GM18520 (cell line): ENCODE measurements around the gene OTOG.

Experiments
- ATAC-seq: cut with Tn5 transposase; IDR thresholded peaks from one replicate; pipeline ENCODE4 v1.9.1; 2021; ENCODE audit not compliant: unreplicated experiment

OTOG gene

GRCh38 chr11:17538054-17538453, 9.0 kb upstream of the OTOG start:
- no peak for ATAC-seq

GRCh38 chr11:17538731-17539130, 8.3 kb upstream of the OTOG start:
- no peak for ATAC-seq

- no peak for ATAC-seq
Observed at GRCh38 chr11:17540807-17541206, 6.3 kb upstream of the OTOG start.

- no peak for ATAC-seq
Observed at GRCh38 chr11:17541330-17541885, 5.7 kb upstream of the OTOG start.

GRCh38 chr11:17542249-17542648, 4.8 kb upstream of the OTOG start:
- no peak for ATAC-seq

GRCh38 chr11:17543041-17543440, 4.0 kb upstream of the OTOG start:
- no peak for ATAC-seq

- no peak for ATAC-seq
Observed at GRCh38 chr11:17543574-17544180, 3.4 kb upstream of the OTOG start.

- ATAC-seq = no peak
Observed at GRCh38 chr11:17544181-17544622, 2.9 kb upstream of the OTOG start, which contains the start of gene USH1C. USH1C (minus strand) TSS chr11:17544416; CDS start chr11:17544307, 109 bp downstream.

- ATAC-seq = no peak
Observed at GRCh38 chr11:17546240-17546639, 819 bp upstream of the OTOG start.

- no peak for ATAC-seq
Observed at GRCh38 chr11:17547932-17548331, 873 bp downstream of the OTOG start.

- ATAC-seq = no peak
Observed at GRCh38 chr11:17548444-17548843, 1.4 kb downstream of the OTOG start.

- ATAC-seq = no peak
Observed at GRCh38 chr11:17550450-17551346, 3.6 kb downstream of the OTOG start.

- ATAC-seq = no peak
Observed at GRCh38 chr11:17551347-17552040, 4.4 kb downstream of the OTOG start.

GRCh38 chr11:17552041-17552355, 4.9 kb downstream of the OTOG start:
- no peak for ATAC-seq

- no peak for ATAC-seq
Observed at GRCh38 chr11:17552392-17553248, 5.6 kb downstream of the OTOG start.

- no peak for ATAC-seq
Observed at GRCh38 chr11:17553249-17553546, 6.1 kb downstream of the OTOG start.

- no peak for ATAC-seq
Observed at GRCh38 chr11:17554487-17554886, 7.4 kb downstream of the OTOG start.

GRCh38 chr11:17556999-17557398, 9.9 kb downstream of the OTOG start:
- ATAC-seq = no peak

- ATAC-seq = no peak
Observed at GRCh38 chr11:17558025-17558780, 11.1 kb downstream of the OTOG start.

GRCh38 chr11:17558916-17559315, 11.9 kb downstream of the OTOG start:
- no peak for ATAC-seq
